ENCODE measurements around the gene COL8A1.

- TF ChIP-seq, protein P1, sequence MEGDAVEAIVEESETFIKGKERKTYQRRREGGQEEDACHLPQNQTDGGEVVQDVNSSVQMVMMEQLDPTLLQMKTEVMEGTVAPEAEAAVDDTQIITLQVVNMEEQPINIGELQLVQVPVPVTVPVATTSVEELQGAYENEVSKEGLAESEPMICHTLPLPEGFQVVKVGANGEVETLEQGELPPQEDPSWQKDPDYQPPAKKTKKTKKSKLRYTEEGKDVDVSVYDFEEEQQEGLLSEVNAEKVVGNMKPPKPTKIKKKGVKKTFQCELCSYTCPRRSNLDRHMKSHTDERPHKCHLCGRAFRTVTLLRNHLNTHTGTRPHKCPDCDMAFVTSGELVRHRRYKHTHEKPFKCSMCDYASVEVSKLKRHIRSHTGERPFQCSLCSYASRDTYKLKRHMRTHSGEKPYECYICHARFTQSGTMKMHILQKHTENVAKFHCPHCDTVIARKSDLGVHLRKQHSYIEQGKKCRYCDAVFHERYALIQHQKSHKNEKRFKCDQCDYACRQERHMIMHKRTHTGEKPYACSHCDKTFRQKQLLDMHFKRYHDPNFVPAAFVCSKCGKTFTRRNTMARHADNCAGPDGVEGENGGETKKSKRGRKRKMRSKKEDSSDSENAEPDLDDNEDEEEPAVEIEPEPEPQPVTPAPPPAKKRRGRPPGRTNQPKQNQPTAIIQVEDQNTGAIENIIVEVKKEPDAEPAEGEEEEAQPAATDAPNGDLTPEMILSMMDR (IDR thresholded peaks at IDR 0.05): no peak
- no peak for TF ChIP-seq POLR2A (IDR thresholded peaks at IDR 0.05)
Measured at GRCh38 chr3:99712291-99712954, 74.0 kb downstream of the COL8A1 start.
